Superior temporal gyrus (tissue), 1 donor: ENCODE measurements around the gene BLTP3B.

ENCODE experiments used
- DNase-seq: peaks from one replicate; pipeline ENCODE4 v3.0.0-alpha.2; 2016; ENCODE audit errors: extremely low spot score

BLTP3B gene

DNA sequence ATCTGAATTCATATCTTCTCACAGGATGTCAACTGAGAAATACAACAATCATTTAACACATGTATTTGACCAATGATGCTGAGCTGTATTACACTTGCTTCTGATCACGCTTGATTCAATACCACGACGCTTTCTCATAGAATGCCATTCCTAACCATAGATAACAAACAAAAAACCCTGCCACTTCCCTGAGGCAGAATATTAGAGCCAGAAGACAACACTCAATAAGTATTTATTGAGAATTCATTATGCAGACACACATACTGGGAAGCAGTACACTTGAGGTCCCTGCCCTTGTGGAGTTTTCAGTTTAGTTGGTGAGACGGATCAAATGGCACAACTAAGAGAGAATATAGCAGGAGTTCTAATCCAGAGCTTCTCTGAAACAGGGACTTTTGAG lies 32.4 kb downstream of the BLTP3B start:
- DNase-seq, result no peak

DNA sequence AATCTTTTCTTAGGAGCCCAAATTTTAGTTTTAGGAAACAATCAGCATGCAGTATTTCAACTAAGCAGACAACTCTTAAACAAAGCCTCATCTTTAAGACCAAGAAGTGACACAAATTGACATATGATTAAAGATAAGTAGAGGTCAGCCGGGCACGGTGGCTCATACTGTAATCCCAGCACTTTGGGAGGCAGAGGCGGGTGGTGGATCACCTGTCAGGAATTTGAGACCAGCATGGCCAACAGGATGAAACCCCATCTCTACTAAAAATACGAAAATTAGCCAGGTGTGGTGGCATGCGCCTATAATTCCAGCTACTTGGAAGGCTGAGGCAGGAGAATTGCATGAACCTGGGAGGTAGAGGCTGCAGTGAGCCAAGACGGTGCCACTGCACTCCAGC lies 35.8 kb downstream of the BLTP3B start:
- no peak for DNase-seq

DNA sequence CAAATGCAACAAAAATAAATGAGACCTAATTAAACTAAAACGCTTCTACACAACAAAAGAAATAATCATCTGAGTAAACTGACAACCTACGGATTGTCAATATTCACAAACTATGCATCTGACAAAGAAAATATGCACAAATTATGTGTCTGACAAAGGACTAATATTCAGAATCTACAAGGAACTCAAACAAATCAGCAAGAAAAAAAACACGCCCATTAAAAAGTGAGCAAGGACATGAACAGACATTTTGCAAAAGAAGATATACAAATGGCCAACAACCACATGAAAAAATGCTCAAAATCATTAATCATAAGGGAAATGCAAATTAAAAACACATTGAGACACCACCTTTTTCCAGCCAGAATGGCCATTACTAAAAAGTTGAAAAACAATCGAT lies 37.0 kb downstream of the BLTP3B start:
- DNase-seq, result no peak

DNA sequence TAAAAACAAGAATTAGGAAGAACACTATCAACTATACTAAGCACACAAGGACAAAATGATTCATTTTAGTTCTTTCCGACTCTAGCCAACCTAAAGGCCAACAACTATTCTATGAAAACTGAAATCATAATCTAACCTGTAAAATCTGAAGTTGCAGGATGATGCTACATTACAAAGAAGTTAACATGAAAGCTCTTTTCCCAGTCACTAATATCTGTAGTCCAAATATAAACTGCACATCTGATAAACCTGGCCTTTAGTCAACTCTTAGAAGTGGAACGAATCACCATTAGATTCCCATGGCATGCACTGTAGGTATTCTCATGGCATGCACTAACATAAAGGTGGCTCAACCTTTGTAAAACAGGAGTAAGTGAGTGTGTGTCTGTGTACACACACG lies 41.7 kb downstream of the BLTP3B start:
- no peak for DNase-seq
